CD4-positive, alpha-beta T cell treated with Interleukin-1 beta for 1 hour (primary cell): ENCODE data around the gene FOXO6.

ENCODE experiments used
- DNase-seq, 2 donors: peaks; one replicate each; pipeline ENCODE4 v3.0.0-alpha.2; 2020 to 2022

The FOXO6 gene

GRCh38 chr1:41353744-41354143 is 7.5 kb upstream of the FOXO6 start:
- no peak for DNase-seq

DNA sequence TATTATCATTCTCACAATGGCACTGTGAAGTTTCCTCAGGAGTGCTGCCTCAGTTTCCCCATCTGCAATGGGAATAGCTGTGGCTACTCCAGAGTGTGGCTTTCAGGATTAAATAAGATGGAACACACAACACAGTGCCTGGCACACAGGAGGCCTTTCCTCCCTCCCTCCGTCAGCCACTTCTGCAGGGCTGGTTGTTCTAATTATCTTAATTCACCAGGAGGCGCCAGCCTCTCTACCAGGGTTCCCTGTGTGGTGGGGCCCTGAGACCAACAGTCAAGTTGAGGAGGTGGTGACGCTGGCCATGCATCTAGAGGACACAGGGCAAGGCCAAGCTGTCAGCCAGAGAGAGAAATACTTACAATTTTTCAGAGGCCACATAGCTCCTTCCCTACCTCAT is 6.3 kb upstream of the FOXO6 start:
- no peak for DNase-seq

DNA sequence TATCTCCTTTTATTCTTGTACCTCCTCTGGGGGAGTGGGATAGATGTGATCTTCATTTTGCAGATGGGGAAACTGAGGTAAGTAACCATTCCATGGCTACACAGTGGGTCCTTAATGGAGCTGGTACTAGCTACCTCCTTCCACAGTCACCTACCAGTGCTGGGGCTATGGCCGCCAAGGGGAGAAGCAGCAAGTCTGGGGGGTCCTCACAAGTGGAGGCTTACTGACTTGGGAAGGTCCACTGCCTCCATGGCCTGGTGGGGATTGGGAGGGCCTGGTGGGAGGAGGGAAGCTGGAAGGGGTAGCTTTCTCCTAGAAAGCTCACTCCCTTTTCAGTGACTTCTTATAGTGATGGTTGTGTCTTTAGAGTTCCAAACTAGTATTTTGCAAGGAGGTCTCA is 5.9 kb upstream of the FOXO6 start:
- no peak for DNase-seq

- no peak for DNase-seq
Measured at GRCh38 chr1:41355761-41356160, 5.5 kb upstream of the FOXO6 start.

- no peak for DNase-seq
Measured at GRCh38 chr1:41356752-41357151, 4.5 kb upstream of the FOXO6 start.

DNA sequence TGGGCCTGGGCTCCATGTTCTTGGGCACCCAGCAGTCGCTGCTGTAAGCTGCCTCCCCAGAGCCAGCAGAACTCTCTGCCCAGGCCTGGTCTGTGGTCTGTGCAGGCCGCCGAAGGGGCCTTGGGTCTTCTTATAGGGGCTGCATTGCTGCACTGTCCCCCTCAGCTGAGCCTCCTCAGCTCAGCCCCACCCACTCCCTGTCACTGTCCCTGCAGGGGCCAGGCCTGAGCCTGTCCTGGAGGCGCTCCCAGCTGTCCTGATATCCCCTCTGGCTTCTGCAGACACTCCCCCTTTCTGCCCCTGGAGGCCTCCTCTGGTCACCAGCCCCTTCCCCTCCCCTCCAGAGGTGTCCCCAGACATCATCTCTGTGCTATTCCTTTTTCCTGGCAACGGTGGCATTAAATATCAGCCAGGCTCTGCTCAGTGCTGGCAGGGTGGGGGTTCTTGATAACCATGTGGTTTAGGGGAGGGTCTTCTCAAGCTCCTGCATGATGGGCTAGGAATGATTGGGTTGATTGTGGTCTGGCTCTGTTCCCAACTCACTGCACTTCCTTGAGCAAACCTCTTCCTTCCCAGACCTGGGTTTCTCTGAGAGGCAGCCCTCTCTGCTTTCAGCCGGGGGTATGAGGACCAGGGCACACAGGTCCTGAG is 3.7 kb upstream of the FOXO6 start:
- no peak for DNase-seq

- DNase-seq, result no peak
Measured at GRCh38 chr1:41358131-41359021, 2.9 kb upstream of the FOXO6 start.

DNA sequence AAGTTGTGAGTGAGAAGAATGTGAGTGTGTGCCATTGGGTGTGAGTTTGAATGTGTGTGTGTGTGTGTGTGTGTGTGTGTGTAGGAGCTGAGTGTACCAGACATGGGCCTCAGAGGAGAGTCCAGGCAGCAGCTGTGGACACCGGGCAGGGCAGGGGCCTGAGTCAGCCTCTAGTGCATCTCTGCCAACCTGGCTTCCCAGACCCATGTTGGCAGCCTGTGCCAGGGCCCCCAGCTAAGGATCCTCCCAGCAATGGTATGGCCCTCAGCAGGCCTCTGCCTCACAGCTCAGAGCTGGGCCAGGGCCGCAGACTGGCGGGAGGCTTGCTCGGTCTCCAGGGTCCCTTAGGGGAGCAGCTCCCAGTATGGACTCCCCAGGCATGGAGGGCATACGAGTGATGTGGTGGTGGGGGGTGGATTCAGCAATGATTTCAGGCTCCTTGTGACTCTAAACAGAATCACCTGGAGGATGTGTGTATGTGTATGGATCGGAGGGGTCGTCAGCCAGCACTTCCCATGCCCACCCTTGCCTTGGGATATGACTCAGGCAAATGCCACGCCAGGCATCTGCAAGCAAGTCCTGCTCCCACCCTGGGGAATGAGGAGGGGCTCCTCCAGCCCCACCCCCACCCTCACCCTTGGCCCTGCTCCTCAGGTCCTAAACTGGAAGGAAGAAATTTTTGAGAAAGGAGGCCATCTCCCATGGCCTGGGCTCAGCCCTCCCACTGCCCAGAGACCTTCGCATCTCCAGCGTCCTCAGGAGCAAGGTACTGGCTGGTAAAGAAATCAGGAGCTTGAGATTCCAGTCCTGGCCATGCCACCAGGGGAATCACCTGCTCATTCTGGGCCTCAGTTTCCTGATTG is 1.8 kb upstream of the FOXO6 start:
- DNase-seq, result no peak

- no peak for DNase-seq
Measured at GRCh38 chr1:41360074-41360785, 1.0 kb upstream of the FOXO6 start.

GRCh38 chr1:41361495-41362356 is 492 bp downstream of the FOXO6 start:
- DNase-seq, result peak in 1 of 2 donors; percentile 32

- no peak for DNase-seq
Measured at GRCh38 chr1:41362357-41362721, 1.1 kb downstream of the FOXO6 start.

DNA sequence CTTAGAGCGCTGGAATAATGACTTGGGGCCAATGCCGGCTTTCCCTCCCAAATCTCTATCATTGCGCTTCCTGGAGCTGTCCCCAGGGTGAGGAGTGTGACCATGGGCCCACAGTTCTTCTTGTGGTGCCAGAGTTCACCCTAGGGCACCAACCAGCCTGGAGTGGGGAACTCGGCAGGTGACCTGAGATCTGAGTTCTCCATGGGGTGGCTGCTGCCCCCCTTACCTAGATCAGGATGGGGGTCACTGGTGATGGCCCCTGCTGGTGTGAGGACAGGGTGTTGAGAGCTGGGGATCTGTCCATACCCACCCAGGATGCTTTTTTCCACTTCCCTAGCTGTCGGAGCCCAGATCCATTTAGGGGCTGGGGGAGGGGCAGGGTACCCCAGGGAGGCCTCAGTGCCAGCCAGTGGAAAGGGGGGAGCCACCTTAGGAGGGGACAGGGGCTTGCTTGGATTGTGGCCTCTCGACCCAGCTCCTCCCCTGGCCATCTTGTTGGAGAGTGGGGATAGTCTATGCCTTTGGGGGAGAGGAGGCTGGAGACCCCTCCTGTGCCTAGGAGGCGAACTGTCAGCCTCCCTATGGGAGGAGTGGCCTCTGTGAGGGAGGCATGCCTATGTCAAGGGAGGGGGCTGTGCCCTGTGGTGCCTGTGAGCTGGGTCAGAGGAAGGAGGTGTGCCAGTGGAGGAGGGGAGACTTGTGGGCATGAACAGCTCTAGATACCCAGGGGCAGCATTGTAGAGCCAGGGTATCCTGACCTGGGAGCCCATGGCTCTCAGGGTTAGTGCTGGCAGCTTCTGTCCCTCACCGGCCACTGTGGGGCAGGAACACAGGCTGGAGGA is 1.7 kb downstream of the FOXO6 start:
- DNase-seq, result no peak

- no peak for DNase-seq
Measured at GRCh38 chr1:41363591-41364320, 2.5 kb downstream of the FOXO6 start.

- DNase-seq, result no peak
Measured at GRCh38 chr1:41364442-41365319, 3.4 kb downstream of the FOXO6 start.

DNA sequence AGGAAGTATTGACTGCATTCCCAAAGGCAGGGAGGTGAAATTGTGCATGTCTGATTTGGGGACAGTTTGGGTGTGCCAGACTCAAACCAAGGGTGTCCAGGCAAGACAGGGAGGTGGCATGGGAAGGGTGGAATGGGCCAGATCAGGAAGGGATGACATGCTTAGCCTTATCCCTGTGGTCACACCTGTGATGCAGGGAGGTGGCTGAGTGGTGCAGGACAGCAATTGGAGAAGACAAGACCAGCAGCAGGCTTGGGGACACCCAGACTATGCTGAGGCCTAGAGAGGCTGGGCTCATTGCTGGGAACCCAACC is 4.0 kb downstream of the FOXO6 start:
- no peak for DNase-seq

- DNase-seq, result peak; percentile 53 to 61
Measured at GRCh38 chr1:41365772-41366454, 4.7 kb downstream of the FOXO6 start.

DNA sequence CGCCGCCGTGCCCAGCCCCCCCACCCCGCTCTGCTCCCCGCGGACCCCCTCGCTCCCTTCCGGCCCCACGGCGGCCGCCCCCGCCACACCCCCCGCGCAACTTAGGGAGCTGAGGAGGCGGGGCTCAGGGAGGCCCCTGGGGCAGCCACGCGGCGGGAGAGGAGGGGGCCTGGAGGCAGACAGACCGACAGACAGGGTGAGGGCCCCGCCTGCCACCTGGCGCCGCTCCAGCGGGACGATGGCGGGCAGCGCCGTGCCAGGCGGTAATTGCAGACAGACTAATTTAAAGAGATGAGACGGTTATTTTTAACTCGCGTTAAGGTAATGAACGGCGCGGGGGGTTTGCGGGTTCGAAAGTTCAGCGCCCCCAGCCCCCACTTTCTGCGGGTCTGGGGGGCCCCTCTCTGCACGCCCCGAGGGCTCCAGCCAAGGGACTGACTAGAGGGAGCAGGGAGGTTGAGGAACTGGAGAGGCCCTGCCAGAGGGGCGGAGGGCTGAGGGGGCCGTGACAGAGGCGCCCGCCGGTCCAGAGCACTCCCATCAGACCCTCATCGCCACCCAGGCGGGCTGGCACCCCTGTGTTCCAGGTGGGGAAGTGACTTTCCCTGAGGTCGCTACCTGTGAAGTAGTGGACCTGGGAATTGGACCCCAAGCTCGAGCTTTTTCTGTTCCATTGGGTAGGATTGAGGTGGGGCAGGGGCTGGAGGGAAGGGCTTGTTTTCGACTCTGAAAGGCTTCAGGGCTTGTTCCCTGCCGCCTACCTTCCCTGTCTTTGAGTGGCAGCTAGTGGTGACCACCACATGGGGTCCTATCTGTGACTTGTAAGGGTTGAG is 5.4 kb downstream of the FOXO6 start:
- DNase-seq, result peak; percentile 53 to 59

- DNase-seq, result no peak
Measured at GRCh38 chr1:41367288-41367642, 6.0 kb downstream of the FOXO6 start.
